ENCODE data around the gene NOTCH4.
A peak's percentile ranks its signal among the peaks of the same experiment; 100 is the strongest.
"Not testable (repeated sequence)": the region's sequence is repeated elsewhere in the genome, so short reads cannot be mapped to it uniquely, and the experiment has no call there.

The NOTCH4 gene

DNA sequence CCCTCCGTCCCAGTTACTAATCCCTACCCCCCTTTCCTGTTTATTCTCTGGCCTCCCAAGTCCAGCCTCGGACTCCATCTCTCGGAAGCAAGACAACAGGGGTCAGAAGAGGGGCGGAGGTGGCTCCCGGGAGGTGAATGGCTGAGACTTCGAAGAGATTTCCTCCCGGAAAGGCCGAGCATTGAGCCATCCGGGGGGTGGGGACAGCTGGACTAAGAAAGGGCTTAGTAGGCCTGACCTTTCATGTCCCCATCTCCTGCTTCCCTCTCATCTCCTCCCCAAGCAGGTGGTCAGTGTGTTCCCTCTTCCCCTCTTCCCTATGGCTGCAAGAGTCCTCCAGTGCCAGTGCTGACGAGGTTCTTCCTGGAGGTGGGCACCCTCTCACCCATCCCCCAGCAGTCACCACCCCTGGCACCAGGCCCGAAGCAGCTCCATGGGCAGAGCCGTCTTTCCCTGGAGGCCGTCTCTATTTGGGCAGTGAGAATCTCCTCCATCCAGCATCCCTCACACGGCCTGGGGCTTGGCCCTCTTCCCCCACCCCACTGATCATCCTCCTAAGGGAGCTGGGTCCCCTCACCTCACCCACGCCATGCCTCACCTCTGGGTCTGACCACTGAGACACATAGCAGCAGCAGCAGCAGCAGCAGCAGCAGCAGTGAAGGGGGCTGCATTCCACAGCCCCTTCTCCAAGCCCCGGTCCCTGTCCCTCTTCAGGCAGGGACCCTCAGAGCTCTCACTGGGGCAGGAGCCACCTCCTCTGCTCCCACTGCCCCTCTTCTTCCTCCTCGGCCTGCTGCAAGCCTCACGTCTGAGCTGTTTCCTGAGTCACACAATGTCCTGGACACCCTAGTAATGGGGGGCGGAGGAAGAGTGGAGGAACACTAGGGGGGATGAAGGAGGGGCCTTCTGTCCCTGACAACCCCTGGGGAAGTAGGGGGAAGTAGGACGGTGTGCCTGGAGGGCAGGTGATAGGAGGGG is at the start of gene NOTCH4:
TSS of gene NOTCH4 (minus strand) at position 810 of the 978 bp plus-strand sequence. CDS start at position 671, 139 bp downstream.
- no peak for DNase-seq

DNA sequence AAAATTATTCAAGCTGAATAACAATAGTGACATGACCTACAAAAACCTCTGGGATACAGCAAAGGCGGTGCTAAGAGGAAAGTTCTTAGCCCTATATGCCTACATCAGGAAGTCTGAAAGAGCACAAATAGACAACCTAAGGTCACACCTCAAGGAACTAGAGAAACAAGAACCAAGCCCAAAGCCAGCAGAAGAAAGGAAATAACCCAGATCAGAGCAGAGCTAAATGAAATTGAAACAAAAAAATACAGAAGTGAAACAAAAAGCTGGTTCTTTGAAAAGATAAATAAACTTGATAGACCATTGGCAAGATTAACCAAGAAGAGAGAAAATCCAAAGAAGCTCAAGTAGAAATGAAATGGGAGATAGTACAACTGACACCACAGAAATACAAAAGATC is 47.6 kb upstream of the NOTCH4 start:
- no peak for DNase-seq

DNA sequence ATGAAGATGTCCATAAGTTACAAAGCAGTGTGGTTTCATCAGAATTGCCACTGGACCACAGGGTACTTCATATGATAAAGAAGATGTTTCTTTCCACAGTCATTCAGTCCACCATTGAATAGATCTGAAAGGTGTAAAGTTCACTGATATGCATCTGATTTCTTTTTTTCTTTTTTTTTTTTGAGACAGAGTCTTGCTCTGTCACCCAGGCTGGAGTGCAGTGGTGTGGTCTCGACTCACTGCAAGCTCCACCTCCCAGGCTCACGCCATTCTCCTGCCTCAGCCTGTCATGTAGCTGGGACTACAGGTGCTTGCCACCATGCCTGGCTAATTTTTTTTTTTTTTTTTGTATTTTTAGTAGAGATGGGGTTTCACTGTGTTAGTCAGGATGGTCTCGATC is 44.6 kb upstream of the NOTCH4 start:
- not testable (repeated sequence) for DNase-seq

- DNase-seq, result no peak
Observed at GRCh38 chr6:32267035-32267434, 43.2 kb upstream of the NOTCH4 start.

GRCh38 chr6:32257262-32257661 is 33.4 kb upstream of the NOTCH4 start:
- DNase-seq, result not testable (repeated sequence)

DNA sequence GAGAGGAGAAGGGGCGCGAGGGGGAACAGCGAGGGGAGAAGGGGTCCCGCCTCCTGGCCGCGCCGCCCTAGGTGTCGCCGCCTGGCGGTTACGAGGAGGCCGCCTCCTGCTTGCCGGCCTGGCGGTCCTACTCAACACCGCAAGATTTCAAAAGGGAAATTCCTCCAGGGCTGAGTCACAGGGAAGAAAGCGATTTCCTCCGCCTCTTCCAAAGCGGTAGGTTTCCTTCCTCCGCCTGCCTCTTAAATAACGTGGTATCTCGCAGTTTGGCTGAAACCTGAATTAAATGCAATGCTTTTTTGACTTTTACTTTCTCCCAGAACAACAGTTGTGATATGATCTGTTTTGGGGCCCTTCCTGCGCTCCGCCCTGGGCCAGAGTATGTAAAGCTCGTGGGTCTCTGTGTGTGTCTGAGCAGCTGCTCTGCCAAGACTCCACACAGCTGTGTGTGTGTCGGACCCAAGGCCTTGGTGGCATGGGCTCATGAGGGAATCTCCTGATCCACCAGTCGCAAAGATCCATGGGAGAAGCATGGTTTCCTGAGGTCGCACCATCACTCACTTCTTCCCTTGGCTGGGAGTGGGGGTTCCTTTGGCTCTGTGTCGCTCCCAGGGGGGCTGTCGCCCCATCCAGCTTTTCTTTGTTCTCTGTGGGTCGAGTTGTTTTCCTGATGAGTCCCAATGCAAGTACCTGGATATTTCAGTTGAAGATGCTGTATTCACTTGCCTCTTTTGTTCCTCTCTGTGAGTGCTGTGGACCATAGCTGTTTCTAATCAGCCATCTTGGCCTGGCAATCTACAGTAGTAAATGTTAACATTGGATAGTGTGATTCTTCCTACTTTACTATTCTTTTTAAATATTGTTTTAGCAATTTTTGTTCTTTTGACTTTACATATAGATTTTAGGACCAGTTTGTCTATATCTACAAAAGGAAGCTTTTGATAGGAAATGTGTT is 31.6 kb upstream of the NOTCH4 start:
- DNase-seq, result peak; percentile 86

GRCh38 chr6:32254761-32255198 is 30.9 kb upstream of the NOTCH4 start:
- no peak for DNase-seq

- DNase-seq, result no peak
Observed at GRCh38 chr6:32252331-32253009, 28.6 kb upstream of the NOTCH4 start.

- no peak for DNase-seq
Observed at GRCh38 chr6:32249262-32249661, 25.4 kb upstream of the NOTCH4 start.

DNA sequence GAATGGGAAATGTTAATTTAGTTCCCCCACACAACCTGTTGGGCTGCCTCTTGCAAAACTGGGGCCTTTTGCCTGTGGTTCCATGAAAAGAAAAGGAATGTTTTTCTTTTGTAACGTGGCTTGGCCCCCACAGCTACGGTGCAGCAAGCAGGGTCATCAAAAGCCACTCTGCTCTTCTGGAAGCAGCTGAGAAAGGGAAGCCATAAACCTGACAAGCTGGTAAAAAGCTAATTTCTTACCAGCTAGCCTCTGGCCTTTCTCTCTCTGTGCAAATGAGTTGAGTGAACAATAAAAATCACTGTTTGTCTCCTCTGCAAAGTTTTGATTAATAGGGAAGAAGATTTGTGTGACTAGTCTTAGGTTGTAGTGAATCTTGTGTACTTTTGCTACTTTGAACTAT is 23.5 kb upstream of the NOTCH4 start:
- DNase-seq, result no peak

GRCh38 chr6:32244946-32245398 is 21.1 kb upstream of the NOTCH4 start:
- DNase-seq, result peak; percentile 88

GRCh38 chr6:32244270-32244669 is 20.4 kb upstream of the NOTCH4 start:
- DNase-seq, result no peak

DNA sequence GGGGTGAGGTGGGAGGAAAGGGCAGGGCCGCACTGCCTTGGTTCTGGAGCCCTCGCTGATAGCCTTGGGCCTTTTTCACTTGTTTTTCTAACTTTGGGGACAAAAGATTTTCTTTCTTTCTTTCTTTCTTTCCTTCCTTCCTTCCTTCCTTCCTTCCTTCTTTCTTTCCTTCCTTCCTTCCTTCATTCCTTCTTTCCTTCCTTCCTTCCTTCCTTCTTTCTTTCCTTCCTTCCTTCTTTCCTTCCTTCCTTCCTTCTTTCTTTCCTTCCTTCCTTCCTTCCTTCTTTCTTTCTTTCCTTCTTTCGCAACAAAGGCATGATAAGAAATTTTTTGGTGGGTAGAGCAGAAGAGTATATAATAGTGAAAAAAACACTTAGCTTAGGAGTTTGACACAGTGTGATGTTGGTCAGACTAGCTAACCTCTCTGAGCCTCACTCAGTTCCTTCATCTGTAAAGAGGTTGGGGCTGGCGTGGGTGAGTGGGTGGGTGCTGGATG is 18.5 kb upstream of the NOTCH4 start:
- not testable (repeated sequence) for DNase-seq

DNA sequence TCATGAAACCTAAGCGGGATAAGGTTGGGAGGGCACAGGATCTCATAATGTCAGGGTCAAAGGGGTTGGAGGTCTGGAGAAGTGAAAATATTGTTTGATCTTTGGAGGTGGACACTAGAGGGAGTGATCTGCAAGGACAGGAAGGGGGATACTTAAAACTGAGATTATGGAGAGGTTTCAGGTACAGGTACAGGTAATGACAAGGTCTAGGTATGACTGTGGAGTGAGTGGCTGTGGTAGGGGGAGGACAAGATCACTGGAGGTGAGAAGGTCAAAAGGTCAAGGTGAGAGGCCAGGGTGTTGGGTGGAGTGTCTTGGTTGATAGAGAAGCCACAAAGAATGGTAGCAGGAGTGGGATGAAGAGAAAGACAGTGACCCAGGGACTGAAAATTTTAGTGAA is 16.8 kb upstream of the NOTCH4 start:
- DNase-seq, result no peak

- DNase-seq, result no peak
Observed at GRCh38 chr6:32239462-32239861, 15.6 kb upstream of the NOTCH4 start.

- no peak for DNase-seq
Observed at GRCh38 chr6:32234934-32235333, 11.1 kb upstream of the NOTCH4 start.

- no peak for DNase-seq
Observed at GRCh38 chr6:32226434-32226833, 2.6 kb upstream of the NOTCH4 start.

DNA sequence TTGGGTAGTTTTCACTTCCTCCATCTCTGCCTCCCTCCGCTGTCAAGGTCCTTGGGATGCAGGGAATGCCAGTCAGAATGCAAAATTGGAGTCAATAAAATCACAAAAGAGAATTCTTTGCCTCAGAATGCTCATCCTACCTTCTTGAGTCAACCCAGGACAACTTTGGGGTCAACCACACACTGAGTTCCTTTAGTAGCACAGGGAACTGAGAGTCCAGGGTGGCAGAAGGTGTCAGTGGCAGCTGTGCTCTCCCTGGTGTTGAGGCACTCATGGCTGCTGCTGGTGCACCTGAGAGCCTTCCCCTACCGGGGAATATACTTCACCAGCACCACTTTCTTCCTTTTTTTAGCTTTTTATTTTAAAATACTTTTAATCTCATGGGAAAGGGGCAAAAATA is 829 bp upstream of the NOTCH4 start:
- DNase-seq, result no peak

DNA sequence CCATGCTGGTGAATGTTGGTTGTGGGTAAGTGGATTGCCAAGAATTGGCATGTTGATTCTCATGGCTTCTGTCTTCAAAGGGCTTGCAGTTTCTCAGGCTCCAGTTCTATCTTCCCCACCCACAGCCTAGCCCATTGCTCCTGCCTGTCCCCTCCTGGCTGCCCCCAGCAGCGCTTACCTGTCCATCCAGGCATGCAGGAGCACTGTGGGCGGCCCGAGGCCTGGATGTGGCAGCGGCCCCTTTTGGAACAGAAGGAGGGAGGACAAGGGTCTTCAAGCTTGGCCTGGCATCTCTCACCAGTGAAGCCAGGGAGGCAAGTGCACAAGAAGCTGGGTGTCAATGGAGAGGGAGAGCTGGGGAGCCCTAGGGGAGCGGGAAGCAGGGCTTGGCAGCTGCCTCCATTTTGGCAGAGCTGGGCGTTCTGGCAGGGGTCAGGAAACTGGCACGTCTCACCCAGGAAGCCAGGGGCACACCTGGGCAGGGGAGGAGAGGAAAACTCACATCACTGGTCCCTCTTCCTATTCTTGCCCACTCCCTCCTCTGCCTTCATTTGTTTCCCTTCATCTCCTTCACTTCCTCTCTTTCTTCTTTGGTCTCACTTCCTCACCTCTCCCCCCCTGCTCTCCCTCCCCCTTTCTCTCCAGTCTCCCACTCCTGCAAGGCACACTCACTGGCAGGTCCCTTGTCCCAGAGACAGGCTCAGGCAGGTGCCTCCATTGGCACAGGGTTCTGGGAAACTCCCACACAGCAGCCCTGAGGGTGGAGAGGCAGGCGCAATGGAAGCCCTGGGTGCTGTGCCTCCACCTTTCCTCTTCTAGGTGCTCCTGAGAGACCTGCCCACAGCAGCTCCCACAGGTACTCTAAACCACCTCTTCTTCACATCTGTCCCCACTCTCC is 1.3 kb downstream of the NOTCH4 start:
- DNase-seq, result no peak

DNA sequence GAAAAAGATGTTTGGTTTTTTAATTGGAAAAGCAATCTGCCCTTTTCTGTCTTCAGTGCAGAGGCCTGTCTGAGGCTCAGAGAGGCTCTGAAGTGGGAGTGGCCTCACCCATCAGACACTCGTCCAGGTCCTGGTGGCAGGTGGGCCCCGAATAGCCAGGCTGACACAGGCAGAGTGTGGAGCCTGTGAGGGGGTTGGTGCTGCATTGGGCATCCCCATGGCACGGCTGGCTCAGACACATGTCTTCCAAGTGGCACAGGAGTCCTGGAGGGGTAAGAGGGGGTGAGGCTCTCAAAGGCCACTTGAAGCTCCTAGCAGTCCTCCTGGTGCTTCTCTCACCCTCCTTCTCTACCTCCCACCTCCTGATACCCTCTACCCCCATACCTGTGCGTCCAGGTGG is 3.8 kb downstream of the NOTCH4 start:
- DNase-seq, result no peak

DNA sequence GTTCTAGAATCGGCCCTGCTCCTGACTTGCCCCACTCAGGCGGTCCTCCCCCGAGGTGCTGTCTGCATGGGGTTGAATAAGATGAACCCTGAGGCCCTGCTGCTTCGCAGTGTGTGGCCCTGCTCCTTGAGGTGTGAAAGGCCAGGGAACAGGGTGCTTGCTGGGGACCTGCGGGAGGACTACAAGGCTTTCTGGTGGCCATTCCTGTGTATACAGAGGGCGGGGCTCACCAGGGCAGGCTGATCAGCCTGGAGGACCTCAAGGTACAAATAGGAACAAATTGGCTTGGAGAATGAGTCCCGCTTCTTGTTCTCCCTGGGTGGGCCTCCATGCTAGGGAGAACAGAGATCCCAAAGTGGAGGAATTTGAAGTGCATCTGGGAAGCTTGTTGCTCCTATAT is 5.7 kb downstream of the NOTCH4 start:
- DNase-seq, result no peak

Data from left hindlimb (tissue), 1 donor.